Right atrium auricular region (tissue), 2 donors: Measurements from ENCODE around the gene CAPN15. TPM values are rescaled to one million over a fixed set of nuclear protein-coding genes. Genes with fewer than 3 reads are reported as not detected.

Source experiments
- DNase-seq: peaks from one replicate; pipeline ENCODE4 v3.0.0-alpha.2; 2019; ENCODE audit warnings: low spot score
- H3K27ac ChIP-seq, 2 donors: fragments of 200-600 bp; sonication (generic); 1 replicate in 1 of 2; 2 replicates in 1 of 2; pipeline ENCODE4 v1.5.1; 2016 to 2019
- H3K27me3 ChIP-seq, 2 donors: fragments of 200-600 bp; sonication (generic); one replicate each; pipeline versions ENCODE4 v1.5.1 to v1.6.0; 2017 to 2019
- H3K36me3 ChIP-seq: fragments of 200-600 bp; sonication (generic); one replicate; pipeline ENCODE4 v1.5.1; 2016
- H3K4me1 ChIP-seq, 2 donors: fragments of 200-600 bp; sonication (generic); one replicate each; pipeline versions ENCODE4 v1.5.1 to v1.6.0; 2017 to 2019
- H3K4me3 ChIP-seq, 2 donors: fragments of 200-600 bp; sonication (generic); 1 replicate in 1 of 2; 2 replicates in 1 of 2; pipeline ENCODE4 v1.5.1; 2017 to 2019; ENCODE audit warnings: mild to moderate bottlenecking in 1 of 2, moderate library complexity in 1 of 2
- H3K9me3 ChIP-seq, 2 donors: fragments of 200-600 bp; sonication (generic); one replicate each; pipeline ENCODE4 v1.5.1; 2019
- total RNA-seq, 2 donors: library from RNA; depleted of rRNA; stranded (reverse); fragments of >200 nt; gene quantifications; one replicate each; pipeline ENCODE4 v1.1.0, GENCODE V29; 2016
- TF ChIP-seq, protein P1 (sequence below), 2 donors: fragments of 200-600 bp; sonication (generic); IDR thresholded peaks; one replicate each; pipeline ENCODE4 v1.5.1; 2019; ENCODE audit warnings: antibody characterized with exemption in 2 of 2

Gene CAPN15
- total RNA-seq, 2 donors from 2014 or later, result 18.5 to 28.1 TPM

DNA sequence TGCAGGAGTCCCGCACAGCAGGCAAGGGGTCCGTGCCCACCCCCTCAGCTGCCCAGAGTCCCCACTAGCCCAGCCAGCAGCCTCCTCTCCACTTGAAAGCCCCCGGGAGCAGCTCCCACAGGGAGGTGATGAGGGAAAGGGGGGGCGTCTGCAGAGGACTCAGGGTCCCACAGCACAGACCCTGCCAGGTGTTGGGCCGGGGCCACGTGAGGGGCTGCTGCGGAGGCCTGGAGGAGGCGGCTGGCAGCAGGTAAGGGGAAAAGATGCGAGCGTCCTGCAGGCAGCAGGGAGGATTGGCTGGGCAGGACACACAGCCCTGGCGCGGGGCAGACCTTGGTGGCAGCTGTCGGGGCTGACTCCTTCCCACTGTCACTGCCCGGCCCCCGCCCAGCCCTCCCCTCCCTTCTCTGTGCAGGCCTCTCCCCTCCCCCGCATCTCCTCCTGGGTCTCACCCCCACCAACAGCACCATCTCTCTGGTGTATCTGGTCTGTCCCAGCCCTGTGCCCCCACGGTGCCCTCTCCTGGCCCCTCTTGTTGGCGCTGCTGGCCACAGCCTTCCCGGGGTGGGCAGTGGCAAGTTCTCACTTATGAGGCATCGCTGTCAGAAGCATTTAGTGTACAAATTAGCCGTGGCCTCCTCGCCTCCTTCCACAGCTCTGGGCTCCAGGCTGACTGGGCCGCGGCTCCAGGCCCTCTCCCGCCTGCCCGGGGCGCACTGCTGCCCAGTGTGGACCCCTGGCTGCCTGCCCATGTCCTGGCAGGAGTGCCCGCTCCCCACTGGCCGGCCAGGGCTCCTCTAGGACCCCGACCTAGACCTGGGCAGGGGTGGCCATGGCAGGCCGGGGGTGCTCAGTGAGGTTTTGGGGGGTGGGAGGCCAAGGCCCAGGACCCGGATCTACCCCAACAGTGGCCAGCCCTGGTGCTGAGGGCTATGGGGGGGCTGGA, 28.3 kb downstream of the CAPN15 start:
- Histone ChIP-seq H3K36me3 (peaks cover 23% of the 10 kb centered on the region), H3K27me3 (peaks cover 1 to 9% of the 10 kb centered on the region in 2 donors), H3K4me1 (peaks cover 0 to 14% of the 10 kb centered on the region in 2 donors), H3K4me3 (no peak overlapping the region), H3K9me3 (no peaks in the 10 kb centered on the region), H3K27ac (no peak overlapping the region)
- TF ChIP-seq, protein P1, sequence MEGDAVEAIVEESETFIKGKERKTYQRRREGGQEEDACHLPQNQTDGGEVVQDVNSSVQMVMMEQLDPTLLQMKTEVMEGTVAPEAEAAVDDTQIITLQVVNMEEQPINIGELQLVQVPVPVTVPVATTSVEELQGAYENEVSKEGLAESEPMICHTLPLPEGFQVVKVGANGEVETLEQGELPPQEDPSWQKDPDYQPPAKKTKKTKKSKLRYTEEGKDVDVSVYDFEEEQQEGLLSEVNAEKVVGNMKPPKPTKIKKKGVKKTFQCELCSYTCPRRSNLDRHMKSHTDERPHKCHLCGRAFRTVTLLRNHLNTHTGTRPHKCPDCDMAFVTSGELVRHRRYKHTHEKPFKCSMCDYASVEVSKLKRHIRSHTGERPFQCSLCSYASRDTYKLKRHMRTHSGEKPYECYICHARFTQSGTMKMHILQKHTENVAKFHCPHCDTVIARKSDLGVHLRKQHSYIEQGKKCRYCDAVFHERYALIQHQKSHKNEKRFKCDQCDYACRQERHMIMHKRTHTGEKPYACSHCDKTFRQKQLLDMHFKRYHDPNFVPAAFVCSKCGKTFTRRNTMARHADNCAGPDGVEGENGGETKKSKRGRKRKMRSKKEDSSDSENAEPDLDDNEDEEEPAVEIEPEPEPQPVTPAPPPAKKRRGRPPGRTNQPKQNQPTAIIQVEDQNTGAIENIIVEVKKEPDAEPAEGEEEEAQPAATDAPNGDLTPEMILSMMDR (IDR thresholded peaks at IDR 0.05), result no peak
- no peak for DNase-seq

DNA sequence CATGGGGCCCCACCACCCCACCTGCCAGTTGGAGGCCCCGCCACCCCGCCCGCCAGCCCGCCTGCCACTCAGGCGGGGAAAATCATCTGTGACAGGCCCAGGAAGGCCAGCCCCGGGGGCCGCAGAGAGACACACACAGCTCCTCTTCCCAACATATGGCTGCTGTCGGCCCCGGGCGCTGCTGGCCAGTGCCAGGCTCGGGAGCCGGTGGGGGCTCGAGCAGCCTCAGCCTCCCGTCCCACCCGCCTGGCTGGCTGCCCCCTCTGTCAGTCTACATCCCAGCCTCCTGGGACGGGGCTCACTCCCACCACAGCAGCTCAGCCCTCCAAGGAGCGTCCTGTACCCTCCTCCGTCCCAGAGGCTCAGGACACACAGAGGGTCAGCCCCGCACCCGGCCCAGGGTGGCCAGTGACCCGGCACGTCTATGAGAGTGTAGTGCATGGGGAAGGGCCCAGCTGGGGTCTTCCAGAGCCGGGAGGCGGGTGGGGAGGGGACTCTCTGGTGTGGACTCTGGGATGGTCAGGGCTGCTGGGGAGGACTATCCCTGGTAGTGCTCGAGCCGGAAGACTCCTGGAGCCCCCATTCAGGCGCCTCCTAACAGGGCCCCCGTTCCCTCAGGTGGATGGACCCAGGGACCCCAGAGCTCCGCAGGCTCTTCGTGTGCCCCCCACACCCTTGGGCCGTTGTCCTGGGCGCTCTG, 29.1 kb downstream of the CAPN15 start:
- peaks cover 9 to 16% of the 10 kb centered on the region in 2 donors for H3K27me3 ChIP-seq
- no peak overlapping the region for H3K4me3 ChIP-seq
- peaks cover 0 to 14% of the 10 kb centered on the region in 2 donors for H3K4me1 ChIP-seq
- peaks cover 20% of the 10 kb centered on the region for H3K36me3 ChIP-seq
- no peaks in the 10 kb centered on the region for H3K9me3 ChIP-seq
- no peak overlapping the region for H3K27ac ChIP-seq
- TF ChIP-seq, protein P1 (IDR thresholded peaks at IDR 0.05), result no peak
- no peak for DNase-seq

DNA sequence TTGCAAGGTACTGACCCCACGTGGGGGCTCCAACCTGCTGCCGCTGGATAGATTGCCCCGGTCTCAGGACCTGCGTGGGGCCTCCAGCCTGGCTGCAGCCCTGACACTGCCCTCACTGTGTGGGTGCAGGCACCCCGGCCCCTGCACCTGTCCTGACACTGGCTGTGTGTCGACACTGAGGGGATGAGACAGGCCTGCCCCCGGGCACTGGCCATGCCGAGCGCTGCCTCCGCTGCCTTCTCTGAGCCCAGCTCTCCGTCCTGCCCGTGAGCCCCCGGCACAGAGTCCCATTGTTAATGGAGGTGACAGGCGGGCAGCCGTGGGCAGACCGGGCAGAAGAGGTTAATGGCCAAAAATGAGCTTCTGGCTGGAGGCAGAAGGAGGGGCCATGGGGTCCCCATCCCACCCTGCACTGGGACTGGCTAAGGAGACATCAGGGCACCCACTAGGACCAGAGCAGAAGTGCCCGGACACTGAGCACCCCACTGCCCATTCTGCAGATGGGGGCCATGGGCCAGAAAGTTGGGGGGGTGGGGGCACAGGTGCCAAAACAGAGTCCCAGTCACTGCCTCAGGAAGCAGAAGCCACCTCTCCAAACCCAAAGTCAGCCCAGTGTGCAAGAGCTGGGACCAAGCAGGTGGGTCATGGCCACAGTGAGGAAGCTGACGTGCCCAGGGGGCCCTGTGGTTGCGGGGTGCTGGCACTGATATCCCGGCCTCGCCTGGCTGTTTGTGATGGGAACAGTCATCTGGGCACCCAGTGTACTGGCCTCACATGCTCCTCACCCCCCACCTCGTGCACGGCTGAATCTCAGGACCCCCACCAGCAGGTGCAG, 30.2 kb downstream of the CAPN15 start:
- Histone ChIP-seq H3K4me1 (peaks cover 0 to 14% of the 10 kb centered on the region in 2 donors), H3K36me3 (peaks cover 9% of the 10 kb centered on the region), H3K27ac (no peak overlapping the region), H3K4me3 (no peak overlapping the region), H3K9me3 (no peaks in the 10 kb centered on the region), H3K27me3 (peaks cover 9 to 16% of the 10 kb centered on the region in 2 donors)
- DNase-seq, result no peak
- TF ChIP-seq, protein P1 (IDR thresholded peaks at IDR 0.05), result no peak

- DNase-seq, result no peak
- peaks cover 9 to 16% of the 10 kb centered on the region in 2 donors for H3K27me3 ChIP-seq
- TF ChIP-seq, protein P1 (IDR thresholded peaks at IDR 0.05), result no peak
- H3K4me3 ChIP-seq, result no peak overlapping the region
- H3K4me1 ChIP-seq, result peaks cover 0 to 14% of the 10 kb centered on the region in 2 donors
- peaks cover 5% of the 10 kb centered on the region for H3K36me3 ChIP-seq
- no peaks in the 10 kb centered on the region for H3K9me3 ChIP-seq
- no peak overlapping the region for H3K27ac ChIP-seq
Observed at GRCh38 chr16:558298-559020, 30.9 kb downstream of the CAPN15 start.

DNA sequence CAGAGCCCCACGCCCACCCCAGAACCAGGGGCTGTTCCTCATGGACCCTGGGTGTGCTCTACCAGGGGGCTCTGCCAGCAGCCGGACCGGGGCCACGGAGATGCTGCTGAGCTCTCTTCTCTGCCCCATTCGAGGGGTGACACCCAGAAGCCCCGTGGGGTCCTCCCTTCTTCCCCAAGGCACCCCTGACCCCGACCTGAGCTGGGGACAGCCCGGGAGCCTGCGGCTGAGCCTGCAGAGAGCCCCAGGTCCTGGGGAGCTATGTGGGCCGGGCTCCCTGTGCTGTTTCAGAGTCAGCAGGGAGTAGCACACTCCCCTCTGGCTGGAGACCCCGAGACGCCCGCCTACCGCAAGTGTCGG, 31.5 kb downstream of the CAPN15 start:
- Histone ChIP-seq H3K27me3 (peaks cover 9 to 16% of the 10 kb centered on the region in 2 donors), H3K4me3 (no peak overlapping the region), H3K9me3 (no peaks in the 10 kb centered on the region), H3K4me1 (peaks cover 0 to 14% of the 10 kb centered on the region in 2 donors), H3K36me3 (no peaks in the 10 kb centered on the region), H3K27ac (no peak overlapping the region)
- no peak for DNase-seq
- TF ChIP-seq, protein P1 (IDR thresholded peaks at IDR 0.05), result no peak
